Thyroid gland (tissue), 4 donors: ENCODE measurements around the gene CREM. TPM values are rescaled to one million over a fixed set of nuclear protein-coding genes. Genes with fewer than 3 reads are reported as not detected.

ENCODE experiments used
- DNase-seq, 2 donors: peaks; one replicate each; pipeline ENCODE4 v3.0.0-alpha.2; 2019
- H3K27ac ChIP-seq, 3 donors: fragments of 200-600 bp; sonication (generic); 1 replicate in 2 of 3; 2 replicates in 1 of 3; pipeline ENCODE4 v1.5.1; 2016 to 2019; ENCODE audit warnings: mild to moderate bottlenecking in 1 of 3, moderate library complexity in 1 of 3
- H3K27me3 ChIP-seq: fragments of 200-600 bp; sonication (generic); one replicate; pipeline ENCODE4 v1.5.1; 2019
- H3K36me3 ChIP-seq, 2 donors: fragments of 200-600 bp; sonication (generic); one replicate each; pipeline ENCODE4 v1.5.1; 2016 to 2019
- H3K4me1 ChIP-seq, 2 donors: fragments of 200-600 bp; sonication (generic); one replicate each; pipeline ENCODE4 v1.5.1; 2017 to 2019
- H3K4me3 ChIP-seq, 3 donors: fragments of 200-600 bp; sonication (generic); replicated peaks in 1 of 3; 1 replicate in 2 of 3; 2 replicates in 1 of 3; pipeline ENCODE4 v1.5.1; 2016; ENCODE audit warnings: mild to moderate bottlenecking in 1 of 3
- H3K9me3 ChIP-seq: fragments of 200-600 bp; sonication (generic); one replicate; pipeline ENCODE4 v1.5.1; 2017
- POLR2A ChIP-seq, 2 donors: fragments of 450-650 bp; IDR thresholded peaks; one replicate each; pipeline ENCODE4 v1.6.1; 2017; ENCODE audit warnings: antibody characterized with exemption in 2 of 2, mild to moderate bottlenecking in 2 of 2, moderate library complexity in 1 of 2
- WGBS, 2 donors: methylation state at CpG; one replicate each; pipeline ENCODE4 v1.1.5; 2017; 5-methylcytosine and 5-hydroxymethylcytosine counted together
- intact Hi-C: fragments of 100-400 bp; cut with DNase I; formaldehyde crosslinking; loops from one replicate; pipeline ENCODE4 v1.15.1; 2023
- total RNA-seq, 4 donors: library from RNA; depleted of rRNA; stranded (reverse); fragments of >200 nt; gene quantifications; one replicate each; pipeline ENCODE4 v1.2.3, GENCODE V29; 2016
- TF ChIP-seq, protein P1 (sequence below), 6 experiments: fragments of 200-600 bp in 3 of 6; fragments of 450-650 bp in 3 of 6; sonication (generic) in 3 of 6; IDR thresholded peaks; one replicate each; pipeline ENCODE4 v1.5.1; 2016 to 2019; ENCODE audit warnings: antibody characterized with exemption in 6 of 6, mild to moderate bottlenecking in 2 of 6, inconsistent platforms in 1 of 6, moderate library complexity in 1 of 6

CREM gene
- total RNA-seq, 4 donors from 2014 or later, result 39.9 to 64.4 (median 50.5) TPM

GRCh38 chr10:35089611-35090161 lies 37.0 kb upstream of the CREM start:
- H3K36me3 ChIP-seq, result no peaks in the 10 kb centered on the region
- WGBS, 2 donors, result 0 to 1% methylated on average over 24 to 26 of the region's 27 CpGs
- TF ChIP-seq, protein P1, sequence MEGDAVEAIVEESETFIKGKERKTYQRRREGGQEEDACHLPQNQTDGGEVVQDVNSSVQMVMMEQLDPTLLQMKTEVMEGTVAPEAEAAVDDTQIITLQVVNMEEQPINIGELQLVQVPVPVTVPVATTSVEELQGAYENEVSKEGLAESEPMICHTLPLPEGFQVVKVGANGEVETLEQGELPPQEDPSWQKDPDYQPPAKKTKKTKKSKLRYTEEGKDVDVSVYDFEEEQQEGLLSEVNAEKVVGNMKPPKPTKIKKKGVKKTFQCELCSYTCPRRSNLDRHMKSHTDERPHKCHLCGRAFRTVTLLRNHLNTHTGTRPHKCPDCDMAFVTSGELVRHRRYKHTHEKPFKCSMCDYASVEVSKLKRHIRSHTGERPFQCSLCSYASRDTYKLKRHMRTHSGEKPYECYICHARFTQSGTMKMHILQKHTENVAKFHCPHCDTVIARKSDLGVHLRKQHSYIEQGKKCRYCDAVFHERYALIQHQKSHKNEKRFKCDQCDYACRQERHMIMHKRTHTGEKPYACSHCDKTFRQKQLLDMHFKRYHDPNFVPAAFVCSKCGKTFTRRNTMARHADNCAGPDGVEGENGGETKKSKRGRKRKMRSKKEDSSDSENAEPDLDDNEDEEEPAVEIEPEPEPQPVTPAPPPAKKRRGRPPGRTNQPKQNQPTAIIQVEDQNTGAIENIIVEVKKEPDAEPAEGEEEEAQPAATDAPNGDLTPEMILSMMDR (IDR thresholded peaks at IDR 0.05), result no peak
- TF ChIP-seq POLR2A (IDR thresholded peaks at IDR 0.05), result no peak
- H3K27me3 ChIP-seq, result no peaks in the 10 kb centered on the region
- DNase-seq, result no peak
- peak overlapping the region; percentile 77 to 95 (median 83) for H3K4me3 ChIP-seq
- H3K9me3 ChIP-seq, result no peaks in the 10 kb centered on the region
- H3K27ac ChIP-seq, result peak overlapping the region; percentile 93 to 95 (median 94)
- H3K4me1 ChIP-seq, result peaks cover 11 to 26% of the 10 kb centered on the region in 2 donors
- intact Hi-C loops, result no loop called here

GRCh38 chr10:35090162-35090954 lies 36.3 kb upstream of the CREM start, which contains the start of gene CUL2:
Gene CUL2 (minus strand): TSS chr10:35090341. CDS start chr10:35071317, 19,024 bp downstream.
- Histone ChIP-seq H3K27ac (peak within 1 kb of the TSS; percentile 93 to 95 (median 94)), H3K4me1 (peaks cover 11 to 26% of the 10 kb centered on the region in 2 donors), H3K9me3 (no peaks in the 10 kb centered on the region), H3K4me3 (peak within 1 kb of the TSS; percentile 77 to 95 (median 83)), H3K36me3 (no peaks in the 10 kb centered on the region), H3K27me3 (no peaks in the 10 kb centered on the region)
- WGBS, 2 donors, result 0 to 1% methylated on average over 12 to 21 of the region's 59 CpGs
- TF ChIP-seq POLR2A (IDR thresholded peaks at IDR 0.05), result peak in 1 of 2 donors; percentile 44
- TF ChIP-seq, protein P1 (IDR thresholded peaks at IDR 0.05), result peak in 1 of 6 experiments; percentile 4
- peak; percentile 85 to 92 for DNase-seq
- intact Hi-C loops, result no loop called here

- TF ChIP-seq POLR2A (IDR thresholded peaks at IDR 0.05), result no peak
- TF ChIP-seq, protein P1 (IDR thresholded peaks at IDR 0.05), result no peak
- Histone ChIP-seq H3K36me3 (no peaks in the 10 kb centered on the region), H3K4me1 (peaks cover 11 to 23% of the 10 kb centered on the region in 2 donors), H3K27me3 (no peaks in the 10 kb centered on the region), H3K27ac (no peak overlapping the region), H3K9me3 (no peaks in the 10 kb centered on the region), H3K4me3 (no peak overlapping the region)
- no peak for DNase-seq
- intact Hi-C loops, result no loop called here
- WGBS, 2 donors, result 92% methylated on average over 11 of the region's 11 CpGs
These were observed 34.5 kb upstream of the CREM start for GRCh38 chr10:35091994-35092790.

GRCh38 chr10:35092851-35093250 lies 33.8 kb upstream of the CREM start:
- H3K4me3 ChIP-seq, result no peak overlapping the region
- no peak for DNase-seq
- no peak overlapping the region for H3K27ac ChIP-seq
- H3K27me3 ChIP-seq, result no peaks in the 10 kb centered on the region
- H3K9me3 ChIP-seq, result no peaks in the 10 kb centered on the region
- no peak for TF ChIP-seq POLR2A (IDR thresholded peaks at IDR 0.05)
- TF ChIP-seq, protein P1 (IDR thresholded peaks at IDR 0.05), result no peak
- 61 to 65% methylated on average over 1 of the region's 1 CpG for WGBS, 2 donors
- intact Hi-C loops, result no loop called here
- H3K4me1 ChIP-seq, result peaks cover 11 to 18% of the 10 kb centered on the region in 2 donors
- no peaks in the 10 kb centered on the region for H3K36me3 ChIP-seq
